Activated CD4-positive, CD25-positive, alpha-beta regulatory T cell treated with anti-CD3 and anti-CD28 coated beads, Interleukin-2, amount 50 U/mL, for 24 hours (primary cell): Measurements from ENCODE around the gene STAM2.

ENCODE experiments used
- ATAC-seq, 2 donors: fragments of 150-1000 bp; cut with Tn5 transposase; one replicate each; pipeline ENCODE4 v1.10.0; 2021; ENCODE audit warnings: mild to moderate bottlenecking in 1 of 2, moderate library complexity in 1 of 2

STAM2 gene

GRCh38 chr2:152068226-152068625 is 107.3 kb downstream of the STAM2 start:
- no peak for ATAC-seq

- ATAC-seq: no peak
Observed at GRCh38 chr2:152067823-152068222, 107.7 kb downstream of the STAM2 start.
